ENCODE measurements around the gene GFER.

DNA sequence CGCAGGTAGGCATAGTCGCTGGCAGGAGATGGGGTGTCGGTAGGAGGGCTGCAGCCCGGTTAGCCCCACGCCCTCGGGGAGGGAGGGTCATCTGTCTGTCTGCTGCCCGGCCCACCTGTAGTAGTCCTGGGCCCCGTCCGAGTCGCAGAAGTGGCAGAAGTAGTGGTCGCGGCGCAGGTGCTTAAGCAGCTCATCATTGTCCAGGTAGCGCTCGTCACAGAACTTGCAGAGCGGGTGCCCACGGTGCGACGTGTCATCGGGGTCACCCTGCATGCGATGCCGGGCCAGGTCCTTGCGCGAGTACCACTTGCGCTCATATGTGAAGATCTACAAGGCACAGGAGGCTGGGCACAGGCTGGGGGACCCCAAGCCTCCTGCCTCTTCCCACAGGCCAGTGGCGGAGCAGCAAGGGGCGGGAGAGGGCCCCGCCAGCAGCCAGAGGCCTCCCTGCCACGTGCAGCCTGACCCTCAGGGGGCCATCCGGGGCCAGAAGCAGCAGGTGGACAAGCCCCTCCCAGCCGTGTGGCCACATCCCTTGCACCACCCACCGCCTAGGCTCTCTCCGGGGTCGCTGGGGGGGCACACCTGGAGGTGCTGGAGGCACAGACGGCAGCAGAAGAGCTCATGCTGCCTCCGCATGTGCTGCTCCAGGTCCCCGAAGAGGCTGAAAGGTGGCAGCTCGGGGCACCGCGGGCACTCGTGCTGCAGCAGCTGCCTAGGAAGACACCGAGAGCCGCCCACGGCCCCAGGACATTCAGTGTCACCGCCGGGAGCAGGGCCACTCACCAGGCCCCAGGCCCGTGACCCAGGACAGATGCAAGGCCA, 18.6 kb downstream of the GFER start:
- TF ChIP-seq TAF1 (IDR thresholded peaks at IDR 0.05; ENCODE audit: low read depth, low read length), result no peak
- TF ChIP-seq POLR2A (IDR thresholded peaks at IDR 0.05; ENCODE audit: low read depth, low read length), result no peak
- TF ChIP-seq PAX5 (IDR thresholded peaks at IDR 0.05; ENCODE audit: insufficient read depth, low read length, severe bottlenecking), result no peak
